Heart left ventricle (tissue), 16 donors: ENCODE results near the gene UGCG. TPM values are rescaled to one million over a fixed set of nuclear protein-coding genes. Genes with fewer than 3 reads are reported as not detected.
A peak's percentile ranks its signal among the peaks of the same experiment; 100 is the strongest.

Experiments used
- ATAC-seq, 4 donors: fragments of 200-7000 bp; cut with Tn5 transposase; one replicate each; pipeline ENCODE4 v1.9.1; 2020 to 2022; ENCODE audit warnings: moderate library complexity in 4 of 4, mild to moderate bottlenecking in 3 of 4, moderate number of reproducible peaks in 1 of 4
- DNase-seq, 5 donors: peaks; one replicate each; pipeline ENCODE4 v3.0.0-alpha.2; 2020
- H3K27ac ChIP-seq, 12 donors: fragments of 200-600 bp; sonication (generic) in 4 of 12; one replicate each; pipeline versions ENCODE4 v1.5.0 to v1.8.0; 2016 to 2022; ENCODE audit warnings: mild to moderate bottlenecking in 2 of 12
- H3K27me3 ChIP-seq, 9 donors: fragments of 200-600 bp; sonication (generic) in 2 of 9; one replicate each; pipeline versions ENCODE4 v1.5.1 to v1.8.0; 2016 to 2022; ENCODE audit warnings: mild to moderate bottlenecking in 3 of 9
- H3K36me3 ChIP-seq, 9 donors: fragments of 200-600 bp; sonication (generic) in 2 of 9; one replicate each; pipeline versions ENCODE4 v1.5.0 to v1.8.0; 2018 to 2022; ENCODE audit warnings: mild to moderate bottlenecking in 2 of 9
- H3K4me1 ChIP-seq, 12 donors: fragments of 200-600 bp; sonication (generic) in 4 of 12; one replicate each; pipeline versions ENCODE4 v1.5.0 to v1.8.0; 2016 to 2022; ENCODE audit warnings: mild to moderate bottlenecking in 3 of 12
- H3K4me3 ChIP-seq, 12 donors: fragments of 200-600 bp; sonication (generic) in 4 of 12; one replicate each; pipeline versions ENCODE4 v1.5.0 to v1.8.0; 2017 to 2022; ENCODE audit warnings: mild to moderate bottlenecking in 9 of 12, moderate library complexity in 4 of 12
- H3K9me3 ChIP-seq, 12 donors: fragments of 200-600 bp; sonication (generic) in 4 of 12; one replicate each; pipeline versions ENCODE4 v1.5.0 to v1.8.0; 2016 to 2022; ENCODE audit warnings: mild to moderate bottlenecking in 1 of 12
- CTCF ChIP-seq, 12 donors: fragments of 200-600 bp; sonication (generic) in 4 of 12; IDR thresholded peaks; one replicate each; pipeline versions ENCODE4 v1.5.0 to v1.8.0; 2018 to 2022; ENCODE audit warnings: antibody characterized with exemption in 12 of 12, mild to moderate bottlenecking in 5 of 12
- POLR2A ChIP-seq, 2 donors: fragments of 450-650 bp; IDR thresholded peaks; one replicate each; pipeline ENCODE4 v1.6.1; 2017; ENCODE audit warnings: antibody characterized with exemption in 2 of 2, mild to moderate bottlenecking in 2 of 2, moderate library complexity in 2 of 2
- WGBS, 4 donors: extraction: QIAGEN DNeasy Blood & Tissue Kit in 2 of 4; methylation state at CpG; one replicate each; pipeline versions ENCODE4 v1.1.5 to v1.1.7; 2013 to 2018; 5-methylcytosine and 5-hydroxymethylcytosine counted together
- intact Hi-C, 10 donors: fragments of 100-400 bp; cut with DNase I; formaldehyde crosslinking; loops; one replicate each; pipeline versions ENCODE4 v1.11.1 to v1.14.2; 2022
- microRNA-seq, 4 donors: library from miRNA; unstranded; fragments of <30 nt; microRNA quantifications; one replicate each; pipeline versions ENCODE4 to v1.2.0, GENCODE V29; 2017 to 2020
- polyA plus RNA-seq, 2 donors: library from polyadenylated mRNA; stranded (reverse); fragments of 200-250 nt; gene quantifications; one replicate each; pipeline ENCODE4 v1.2.3, GENCODE V29; 2013
- total RNA-seq, 9 donors: library from RNA; depleted of rRNA in 2 of 9; stranded (reverse); fragments of >200 nt in 2 of 9; fragmentation: NEBNext Ultra II Directional in 3 of 9; extraction: Animal tissue kit (Norgen Biotek cat#: 25700) in 3 of 9; gene quantifications; one replicate each; pipeline versions ENCODE4 v1.1.0 to v1.2.4, GENCODE V29; 2016 to 2023
- donor health status: ischemic (EF 13 %, LVEDD 7.1; RV severe dilation, severe dysfunction).
- donor health status: healthy with polysubstance abuse.
- donor health status: DM: no; HTN: yes; CAD: no.
- donor health status: DM: no; HTN: no; CAD: no.
- donor health status: ischemic (EF 25% LVEDD 6.9; RV normal size, moderate dysfunction).
- donor health status: ischemic (EF 25% LVEDD 5.7; RV mildly dilated, moderate dysfunction).
- donor health status: healthy.
- donor health status: DM: yes; HTN: yes; CAD: no.
- donor health status: ischemic (EF 35%, LVEDD 5.7; RV mildly dilated, moderate dysfunction).
- donor health status: nonischemic (EF 11% LVEDD 7.7; RV severe dilation, severe dysfunction).
- donor health status: DM: yes; HTN: yes; CAD: no.
- donor health status: PGD.
- donor health status: ischemic (EF 29% LVEDD 5.4; RV normal size, mild dysfunction).
- donor health status: nonischemic (EF 23%, LVEDD 6.1; RV moderate dilation, normal function).

The UGCG gene
- total and polyA plus RNA-seq, 11 donors: 10.0 to 52.0 (median 17.5) TPM

- H3K36me3 ChIP-seq: no peaks in the 10 kb centered on the region
- WGBS, 4 donors: 94 to 100% (median 98%) methylated on average over 3 of the region's 3 CpGs
- H3K4me1 ChIP-seq: peaks cover 0 to 24% (median 0%) of the 10 kb centered on the region in 12 donors
- DNase-seq (no peak), ATAC-seq (no peak)
- intact Hi-C loops: loop anchor here in 2 of 10 donors (5.0 to 10.0 kb wide), 2 partner anchors 75 to 217 kb away; no protein-coding TSS in a partner anchor
- TF ChIP-seq POLR2A (IDR thresholded peaks at IDR 0.05) (no peak), CTCF (IDR thresholded peaks at IDR 0.05) (no peak)
- H3K27me3 ChIP-seq: no peaks in the 10 kb centered on the region
- no peaks in the 10 kb centered on the region for H3K9me3 ChIP-seq
- H3K4me3 ChIP-seq: no peak overlapping the region
- no peak overlapping the region for H3K27ac ChIP-seq
Measured at GRCh38 chr9:111979561-111979960, 82.9 kb downstream of the UGCG start.

GRCh38 chr9:111980398-111980797 is 83.8 kb downstream of the UGCG start:
- Histone ChIP-seq H3K27ac (no peak overlapping the region), H3K9me3 (no peaks in the 10 kb centered on the region), H3K27me3 (no peaks in the 10 kb centered on the region), H3K4me1 (peaks cover 0 to 21% (median 0%) of the 10 kb centered on the region in 12 donors), H3K4me3 (no peak overlapping the region), H3K36me3 (no peaks in the 10 kb centered on the region)
- TF ChIP-seq POLR2A (IDR thresholded peaks at IDR 0.05) (no peak), CTCF (IDR thresholded peaks at IDR 0.05) (no peak)
- 68 to 77% (median 73%) methylated on average over 4 of the region's 4 CpGs for WGBS, 4 donors
- intact Hi-C loops: no loop called here
- ATAC-seq (no peak), DNase-seq (no peak)

GRCh38 chr9:111983484-111983908 is 86.9 kb downstream of the UGCG start:
- Histone ChIP-seq H3K4me1 (peaks cover 0 to 31% (median 0%) of the 10 kb centered on the region in 12 donors), H3K4me3 (no peak overlapping the region), H3K36me3 (no peaks in the 10 kb centered on the region), H3K27ac (no peak overlapping the region), H3K9me3 (no peaks in the 10 kb centered on the region), H3K27me3 (no peaks in the 10 kb centered on the region)
- DNase-seq: no peak
- TF ChIP-seq CTCF (IDR thresholded peaks at IDR 0.05) (no peak), POLR2A (IDR thresholded peaks at IDR 0.05) (no peak)
- WGBS, 4 donors: 87 to 97% (median 90%) methylated on average over 2 of the region's 2 CpGs
- peak in 1 of 4 donors; percentile 11 for ATAC-seq
- intact Hi-C loops: no loop called here

- no peak for TF ChIP-seq POLR2A (IDR thresholded peaks at IDR 0.05)
- TF ChIP-seq CTCF (IDR thresholded peaks at IDR 0.05): no peak
- Histone ChIP-seq H3K36me3 (no peaks in the 10 kb centered on the region), H3K9me3 (no peaks in the 10 kb centered on the region), H3K4me1 (peaks cover 0 to 31% (median 0%) of the 10 kb centered on the region in 12 donors), H3K27ac (no peak overlapping the region), H3K4me3 (no peak overlapping the region), H3K27me3 (no peaks in the 10 kb centered on the region)
- intact Hi-C loops: no loop called here
- ATAC-seq: no peak
- no peak for DNase-seq
- WGBS, 4 donors: 92 to 94% (median 92%) methylated on average over 5 of the region's 5 CpGs
Measured at GRCh38 chr9:111984086-111984802, 87.6 kb downstream of the UGCG start.

Small RNA genes lying within 50 kb of the gene (microRNA-seq; reads per million reads assigned to microRNA genes)
- gene MIR4668: 0 to 0.32 (median 0) reads per million in 4 donors

Other genes starting within 250 kb of the UGCG start
- gene GNG10, start 235.2 kb upstream of the UGCG start, total RNA-seq: 10 to 100 TPM; 23.9 to 51.5 (median 31.3) TPM
- gene GNG10, start 235.2 kb upstream of the UGCG start, polyA plus RNA-seq: 10 to 100 TPM; 26.8 to 39.6 TPM
- not detected for gene SHOC1, start 101.9 kb upstream of the UGCG start, total RNA-seq
- under 1 TPM in 1 of 2 donors, not detected in 1; 0.01 TPM for gene SHOC1, start 101.9 kb upstream of the UGCG start, polyA plus RNA-seq